ENCODE results near the gene AP2A1. TPM values are rescaled to one million over a fixed set of nuclear protein-coding genes. Genes with fewer than 3 reads are reported as not detected.
A peak's percentile ranks its signal among the peaks of the same experiment; 100 is the strongest.

Gene AP2A1
- total and polyA plus RNA-seq, 9 of the 15 experiments (the other 6 are each of a cell fraction or from before 2014, with no cell fraction given), result 0.55 to 150 (median 31.9) TPM

DNA sequence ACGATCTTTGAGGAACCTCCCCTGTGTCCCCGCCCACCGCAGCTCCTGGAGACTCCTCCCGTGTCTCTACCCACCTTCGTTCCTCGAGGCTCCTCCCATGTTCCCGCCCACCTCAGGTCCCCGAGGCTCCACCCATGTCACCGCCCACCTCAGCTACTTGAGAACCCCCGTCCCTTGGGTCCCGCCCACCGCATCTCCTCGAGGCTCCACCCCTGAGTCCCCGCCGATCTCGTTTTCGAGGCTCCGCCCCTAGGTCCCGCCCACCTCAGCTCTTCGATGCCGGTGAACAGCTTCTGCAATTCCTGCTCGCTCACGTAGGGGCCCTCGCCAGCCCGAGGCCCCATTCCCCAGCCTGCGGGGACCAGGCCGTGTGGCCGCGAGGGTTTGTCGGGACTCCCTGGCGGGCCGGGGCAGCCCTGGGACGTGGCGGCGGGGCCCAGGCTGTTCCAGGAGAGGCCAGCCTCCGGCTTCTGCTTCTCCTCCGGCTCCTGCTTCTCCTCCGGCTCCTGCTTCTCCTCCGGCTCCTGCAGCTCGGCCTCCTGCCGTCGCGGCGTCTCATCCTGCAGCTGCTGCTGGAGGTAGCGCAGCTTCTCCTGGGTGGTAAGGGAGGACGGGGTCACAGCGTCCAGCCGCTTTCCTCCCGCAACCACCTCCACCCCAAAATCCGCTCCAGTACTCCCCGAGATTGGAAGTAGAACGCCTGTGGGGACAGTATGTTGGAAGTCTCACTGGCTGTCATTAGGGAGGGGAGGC lies 20.4 kb upstream of the AP2A1 start (continued):
- TF ChIP-seq, protein P1, sequence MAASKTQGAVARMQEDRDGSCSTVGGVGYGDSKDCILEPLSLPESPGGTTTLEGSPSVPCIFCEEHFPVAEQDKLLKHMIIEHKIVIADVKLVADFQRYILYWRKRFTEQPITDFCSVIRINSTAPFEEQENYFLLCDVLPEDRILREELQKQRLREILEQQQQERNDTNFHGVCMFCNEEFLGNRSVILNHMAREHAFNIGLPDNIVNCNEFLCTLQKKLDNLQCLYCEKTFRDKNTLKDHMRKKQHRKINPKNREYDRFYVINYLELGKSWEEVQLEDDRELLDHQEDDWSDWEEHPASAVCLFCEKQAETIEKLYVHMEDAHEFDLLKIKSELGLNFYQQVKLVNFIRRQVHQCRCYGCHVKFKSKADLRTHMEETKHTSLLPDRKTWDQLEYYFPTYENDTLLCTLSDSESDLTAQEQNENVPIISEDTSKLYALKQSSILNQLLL (CRISPR knock-in tag; IDR thresholded peaks at IDR 0.05; ENCODE audit: borderline replicate concordance), result no peak
- TF ChIP-seq RB1 (IDR thresholded peaks at IDR 0.05; ENCODE audit: low read depth) (peak; percentile 51; the same call in 1 of the 2 replicates), KLF13 (tag; IDR thresholded peaks at IDR 0.05; ENCODE audit: borderline replicate concordance, low read depth) (no peak), ZNF77 (CRISPR knock-in tag; IDR thresholded peaks at IDR 0.05) (no peak), ZFX (CRISPR knock-in tag; IDR thresholded peaks at IDR 0.05) (peak; percentile 97), CXXC5 (CRISPR knock-in tag; IDR thresholded peaks at IDR 0.05) (peak; percentile 52; the same call in 1 of the 2 replicates), PCBP2 (IDR thresholded peaks at IDR 0.05; ENCODE audit: low read depth, low read length, poor library complexity, severe bottlenecking) (no peak), SMAD4 (CRISPR knock-in tag; conservative IDR thresholded peaks at IDR 0.05) (peak; percentile 8; the same call in 1 of the 2 replicates), NCOR1 (IDR thresholded peaks at IDR 0.05) (no peak), ZFPM2 (CRISPR knock-in tag; IDR thresholded peaks at IDR 0.05) (no peak), PCBP1 (IDR thresholded peaks at IDR 0.05; ENCODE audit: low read depth, low read length, poor library complexity, severe bottlenecking) (no peak), JUND (IDR thresholded peaks at IDR 0.05; ENCODE audit: borderline replicate concordance, low read depth, low read length) (peak; percentile 16; the same call in 1 of the 2 replicates), JUND (tag; IDR thresholded peaks at IDR 0.05; ENCODE audit: borderline replicate concordance, low read depth, low read length) (no peak)
- TF ChIP-seq, protein P2, sequence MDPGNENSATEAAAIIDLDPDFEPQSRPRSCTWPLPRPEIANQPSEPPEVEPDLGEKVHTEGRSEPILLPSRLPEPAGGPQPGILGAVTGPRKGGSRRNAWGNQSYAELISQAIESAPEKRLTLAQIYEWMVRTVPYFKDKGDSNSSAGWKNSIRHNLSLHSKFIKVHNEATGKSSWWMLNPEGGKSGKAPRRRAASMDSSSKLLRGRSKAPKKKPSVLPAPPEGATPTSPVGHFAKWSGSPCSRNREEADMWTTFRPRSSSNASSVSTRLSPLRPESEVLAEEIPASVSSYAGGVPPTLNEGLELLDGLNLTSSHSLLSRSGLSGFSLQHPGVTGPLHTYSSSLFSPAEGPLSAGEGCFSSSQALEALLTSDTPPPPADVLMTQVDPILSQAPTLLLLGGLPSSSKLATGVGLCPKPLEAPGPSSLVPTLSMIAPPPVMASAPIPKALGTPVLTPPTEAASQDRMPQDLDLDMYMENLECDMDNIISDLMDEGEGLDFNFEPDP (CRISPR knock-in tag; IDR thresholded peaks at IDR 0.05), result no peak
- TF ChIP-seq, protein P3, sequence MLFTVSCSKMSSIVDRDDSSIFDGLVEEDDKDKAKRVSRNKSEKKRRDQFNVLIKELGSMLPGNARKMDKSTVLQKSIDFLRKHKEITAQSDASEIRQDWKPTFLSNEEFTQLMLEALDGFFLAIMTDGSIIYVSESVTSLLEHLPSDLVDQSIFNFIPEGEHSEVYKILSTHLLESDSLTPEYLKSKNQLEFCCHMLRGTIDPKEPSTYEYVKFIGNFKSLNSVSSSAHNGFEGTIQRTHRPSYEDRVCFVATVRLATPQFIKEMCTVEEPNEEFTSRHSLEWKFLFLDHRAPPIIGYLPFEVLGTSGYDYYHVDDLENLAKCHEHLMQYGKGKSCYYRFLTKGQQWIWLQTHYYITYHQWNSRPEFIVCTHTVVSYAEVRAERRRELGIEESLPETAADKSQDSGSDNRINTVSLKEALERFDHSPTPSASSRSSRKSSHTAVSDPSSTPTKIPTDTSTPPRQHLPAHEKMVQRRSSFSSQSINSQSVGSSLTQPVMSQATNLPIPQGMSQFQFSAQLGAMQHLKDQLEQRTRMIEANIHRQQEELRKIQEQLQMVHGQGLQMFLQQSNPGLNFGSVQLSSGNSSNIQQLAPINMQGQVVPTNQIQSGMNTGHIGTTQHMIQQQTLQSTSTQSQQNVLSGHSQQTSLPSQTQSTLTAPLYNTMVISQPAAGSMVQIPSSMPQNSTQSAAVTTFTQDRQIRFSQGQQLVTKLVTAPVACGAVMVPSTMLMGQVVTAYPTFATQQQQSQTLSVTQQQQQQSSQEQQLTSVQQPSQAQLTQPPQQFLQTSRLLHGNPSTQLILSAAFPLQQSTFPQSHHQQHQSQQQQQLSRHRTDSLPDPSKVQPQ (CRISPR knock-in tag; IDR thresholded peaks at IDR 0.05; ENCODE audit: borderline replicate concordance), result no peak
- TF ChIP-seq, protein P4, sequence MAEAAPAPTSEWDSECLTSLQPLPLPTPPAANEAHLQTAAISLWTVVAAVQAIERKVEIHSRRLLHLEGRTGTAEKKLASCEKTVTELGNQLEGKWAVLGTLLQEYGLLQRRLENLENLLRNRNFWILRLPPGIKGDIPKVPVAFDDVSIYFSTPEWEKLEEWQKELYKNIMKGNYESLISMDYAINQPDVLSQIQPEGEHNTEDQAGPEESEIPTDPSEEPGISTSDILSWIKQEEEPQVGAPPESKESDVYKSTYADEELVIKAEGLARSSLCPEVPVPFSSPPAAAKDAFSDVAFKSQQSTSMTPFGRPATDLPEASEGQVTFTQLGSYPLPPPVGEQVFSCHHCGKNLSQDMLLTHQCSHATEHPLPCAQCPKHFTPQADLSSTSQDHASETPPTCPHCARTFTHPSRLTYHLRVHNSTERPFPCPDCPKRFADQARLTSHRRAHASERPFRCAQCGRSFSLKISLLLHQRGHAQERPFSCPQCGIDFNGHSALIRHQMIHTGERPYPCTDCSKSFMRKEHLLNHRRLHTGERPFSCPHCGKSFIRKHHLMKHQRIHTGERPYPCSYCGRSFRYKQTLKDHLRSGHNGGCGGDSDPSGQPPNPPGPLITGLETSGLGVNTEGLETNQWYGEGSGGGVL (CRISPR knock-in tag; IDR thresholded peaks at IDR 0.05), result no peak
- TF ChIP-seq, protein P5, sequence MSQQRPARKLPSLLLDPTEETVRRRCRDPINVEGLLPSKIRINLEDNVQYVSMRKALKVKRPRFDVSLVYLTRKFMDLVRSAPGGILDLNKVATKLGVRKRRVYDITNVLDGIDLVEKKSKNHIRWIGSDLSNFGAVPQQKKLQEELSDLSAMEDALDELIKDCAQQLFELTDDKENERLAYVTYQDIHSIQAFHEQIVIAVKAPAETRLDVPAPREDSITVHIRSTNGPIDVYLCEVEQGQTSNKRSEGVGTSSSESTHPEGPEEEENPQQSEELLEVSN (IDR thresholded peaks at IDR 0.05; ENCODE audit: borderline replicate concordance in 1 of 2, extremely low read depth in 1 of 2, insufficient read depth in 1 of 2, insufficient read length in 1 of 2, low read depth in 1 of 2, low read length in 1 of 2, poor library complexity in 1 of 2, severe bottlenecking in 1 of 2), result peak; percentile 77 to 90
